Sciatic nerve (tissue), 2 donors: ENCODE results near the gene TAF11L4. TPM values are rescaled to one million over a fixed set of nuclear protein-coding genes. Genes with fewer than 3 reads are reported as not detected.
"Not testable (repeated sequence)": the region's sequence is repeated elsewhere in the genome, so short reads cannot be mapped to it uniquely, and the experiment has no call there.

Source experiments
- ATAC-seq: fragments of 200-7000 bp; cut with Tn5 transposase; one replicate; pipeline ENCODE4 v1.9.1; 2020; ENCODE audit warnings: mild to moderate bottlenecking, moderate library complexity
- DNase-seq: peaks from one replicate; pipeline ENCODE4 v3.0.0-alpha.2; 2020; ENCODE audit warnings: low spot score
- intact Hi-C: fragments of 100-400 bp; cut with DNase I; formaldehyde crosslinking; loops from one replicate; pipeline ENCODE4 v1.14.2; 2022
- total RNA-seq: library from RNA; stranded (reverse); fragmentation: NEBNext Ultra II Directional; extraction: Animal tissue kit (Norgen Biotek cat#: 25700); gene quantifications from one replicate; pipeline ENCODE4 v1.2.1, GENCODE V29; 2021
- donor health status: DM: no; HTN: no; CAD: no.
- donor health status: DM: no; HTN: no; CAD: no.

Gene TAF11L4
- not detected for total RNA-seq

GRCh38 chr5:17521501-17521900 is at the start of gene TAF11L4:
TSS of gene TAF11L4 (plus strand) at chr5:17521801.
- intact Hi-C loops, ATAC-seq, DNase-seq: not testable (repeated sequence)

- ATAC-seq, DNase-seq, intact Hi-C loops: not testable (repeated sequence)
Measured at GRCh38 chr5:17475064-17475463, 46.5 kb upstream of the TAF11L4 start.

- intact Hi-C loops: no loop called here
- ATAC-seq (no peak), DNase-seq (no peak)
Measured at GRCh38 chr5:17477043-17477442, 44.6 kb upstream of the TAF11L4 start.

- intact Hi-C loops: no loop called here
- DNase-seq (no peak), ATAC-seq (no peak)
Measured at GRCh38 chr5:17477573-17478265, 43.9 kb upstream of the TAF11L4 start.

GRCh38 chr5:17481378-17481777 is 40.2 kb upstream of the TAF11L4 start:
- intact Hi-C loops: no loop called here
- ATAC-seq: no peak
- no peak for DNase-seq

- no peak for DNase-seq
Measured at GRCh38 chr5:17482790-17483189, 38.8 kb upstream of the TAF11L4 start.

GRCh38 chr5:17486464-17487173 is 35.0 kb upstream of the TAF11L4 start:
- DNase-seq, ATAC-seq, intact Hi-C loops: not testable (repeated sequence)

More at GRCh38 chr5:17482790-17483189, 38.8 kb upstream of the TAF11L4 start:
- intact Hi-C loops: no loop called here
- ATAC-seq: no peak

GRCh38 chr5:17487174-17487512 is 34.5 kb upstream of the TAF11L4 start:
- DNase-seq: no peak
- intact Hi-C loops: no loop called here
- ATAC-seq: no peak

GRCh38 chr5:17491257-17491656 is 30.3 kb upstream of the TAF11L4 start:
- intact Hi-C loops, DNase-seq: not testable (repeated sequence)

GRCh38 chr5:17492770-17493169 is 28.8 kb upstream of the TAF11L4 start:
- DNase-seq (no peak), ATAC-seq (no peak)
- intact Hi-C loops: no loop called here

More at GRCh38 chr5:17491257-17491656, 30.3 kb upstream of the TAF11L4 start:
- not testable (repeated sequence) for ATAC-seq

GRCh38 chr5:17497446-17497845 is 24.2 kb upstream of the TAF11L4 start:
- intact Hi-C loops: no loop called here
- ATAC-seq (no peak), DNase-seq (no peak)

- intact Hi-C loops, ATAC-seq, DNase-seq: not testable (repeated sequence)
Measured at GRCh38 chr5:17497931-17498330, 23.7 kb upstream of the TAF11L4 start, which contains the start of gene TAF11L2. TSS of gene TAF11L2 (plus strand) at chr5:17498231.

GRCh38 chr5:17511775-17512325 is 9.8 kb upstream of the TAF11L4 start:
- ATAC-seq: no peak
- DNase-seq: no peak
- intact Hi-C loops: no loop called here

GRCh38 chr5:17517526-17517925 is 4.1 kb upstream of the TAF11L4 start:
- ATAC-seq, intact Hi-C loops: not testable (repeated sequence)
- DNase-seq: peak; percentile 76

GRCh38 chr5:17518067-17518466 is 3.5 kb upstream of the TAF11L4 start, which contains the start of gene TAF11L3:
TSS of gene TAF11L3 (plus strand) at chr5:17518367.
- intact Hi-C loops, ATAC-seq, DNase-seq: not testable (repeated sequence)

GRCh38 chr5:17519508-17519907 is 2.1 kb upstream of the TAF11L4 start:
- ATAC-seq, intact Hi-C loops, DNase-seq: not testable (repeated sequence)

- intact Hi-C loops, DNase-seq, ATAC-seq: not testable (repeated sequence)
Measured at GRCh38 chr5:17524935-17525334, 3.3 kb downstream of the TAF11L4 start, which contains the start of gene TAF11L5. TSS of gene TAF11L5 (plus strand) at chr5:17525235.

- intact Hi-C loops, ATAC-seq: not testable (repeated sequence)
- peak; percentile 82 for DNase-seq
Measured at GRCh38 chr5:17526504-17526903, 4.9 kb downstream of the TAF11L4 start.

GRCh38 chr5:17528369-17528768 is 6.8 kb downstream of the TAF11L4 start, which contains the start of gene TAF11L6:
TSS of gene TAF11L6 (plus strand) at chr5:17528669.
- ATAC-seq, intact Hi-C loops, DNase-seq: not testable (repeated sequence)
